ENCODE measurements around the gene MYPN. TPM values are rescaled to one million over a fixed set of nuclear protein-coding genes. Genes with fewer than 3 reads are reported as not detected.
"Not testable (repeated sequence)": the region's sequence is repeated elsewhere in the genome, so short reads cannot be mapped to it uniquely, and the experiment has no call there.

The MYPN gene
- polyA plus RNA-seq, 3 donors = 0.05 to 0.10 TPM; not detected in 1

- no peak for DNase-seq
These were observed 26.1 kb downstream of the MYPN start for GRCh38 chr10:68135362-68135761.

- no peak for DNase-seq
These were observed 26.9 kb downstream of the MYPN start for GRCh38 chr10:68135922-68136792.

DNA sequence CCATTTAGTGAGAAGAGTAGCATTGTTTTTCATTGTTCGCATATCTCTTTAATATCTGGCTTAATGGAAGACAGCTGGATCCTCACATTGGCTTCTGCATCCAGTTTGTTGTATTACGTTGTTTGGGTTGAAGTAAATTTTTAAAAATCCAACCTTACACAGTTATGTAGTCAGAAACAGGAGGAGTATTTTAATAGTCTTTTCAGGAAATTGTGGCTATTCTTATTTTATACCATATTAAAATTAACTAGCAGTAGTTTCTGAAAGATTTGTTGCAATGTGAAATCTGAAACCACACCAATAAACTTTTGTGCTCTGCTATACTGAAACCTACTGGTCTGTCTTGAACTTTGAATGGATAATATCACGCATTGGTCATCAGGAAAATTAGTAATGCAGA, 27.9 kb downstream of the MYPN start:
- DNase-seq = peak; percentile 15

DNA sequence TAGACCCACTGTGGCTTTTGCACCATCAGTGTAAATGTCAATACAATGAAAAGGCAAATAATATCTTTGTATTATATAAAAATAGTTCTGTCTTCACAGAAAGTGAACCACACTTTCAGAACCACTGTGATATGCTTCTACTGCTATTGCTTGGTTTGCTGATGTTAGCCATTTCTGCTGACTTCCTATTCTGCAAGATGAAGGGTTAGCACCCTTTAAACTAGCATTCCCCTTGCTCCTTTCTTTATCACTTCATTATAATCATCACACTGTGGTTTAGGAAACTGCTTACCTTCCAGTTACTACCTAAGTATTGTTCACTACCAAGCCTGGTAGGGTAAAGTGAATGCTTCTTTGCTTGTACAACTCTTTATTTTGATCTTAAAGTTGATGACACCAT, 29.2 kb downstream of the MYPN start:
- no peak for DNase-seq

- peak; percentile 43 for DNase-seq
These were observed 30.4 kb downstream of the MYPN start for GRCh38 chr10:68139448-68140272.

- DNase-seq = no peak
These were observed 33.5 kb downstream of the MYPN start for GRCh38 chr10:68142761-68143160.

GRCh38 chr10:68144709-68145108, 35.4 kb downstream of the MYPN start:
- DNase-seq = no peak

DNA sequence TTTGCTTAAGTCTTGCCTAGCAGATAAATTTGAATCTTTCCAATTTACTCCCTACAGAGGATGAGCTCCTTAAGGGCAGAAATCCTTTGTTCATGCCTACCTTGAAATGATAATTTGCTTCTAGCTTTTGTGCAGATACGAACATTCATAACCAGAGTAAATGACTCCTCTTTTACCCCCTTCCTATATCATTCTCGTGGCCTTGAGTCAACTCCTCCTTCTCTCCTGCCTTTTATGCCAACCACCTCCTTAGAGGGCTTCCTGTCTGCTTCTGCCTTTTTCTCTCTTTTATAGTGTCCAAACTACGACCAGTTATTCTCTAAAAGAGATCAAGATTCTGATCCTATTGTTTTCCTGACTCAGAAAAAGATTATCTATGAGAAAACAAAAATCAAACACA, 36.4 kb downstream of the MYPN start:
- DNase-seq = no peak

- no peak for DNase-seq
These were observed 36.8 kb downstream of the MYPN start for GRCh38 chr10:68146133-68146532.

DNA sequence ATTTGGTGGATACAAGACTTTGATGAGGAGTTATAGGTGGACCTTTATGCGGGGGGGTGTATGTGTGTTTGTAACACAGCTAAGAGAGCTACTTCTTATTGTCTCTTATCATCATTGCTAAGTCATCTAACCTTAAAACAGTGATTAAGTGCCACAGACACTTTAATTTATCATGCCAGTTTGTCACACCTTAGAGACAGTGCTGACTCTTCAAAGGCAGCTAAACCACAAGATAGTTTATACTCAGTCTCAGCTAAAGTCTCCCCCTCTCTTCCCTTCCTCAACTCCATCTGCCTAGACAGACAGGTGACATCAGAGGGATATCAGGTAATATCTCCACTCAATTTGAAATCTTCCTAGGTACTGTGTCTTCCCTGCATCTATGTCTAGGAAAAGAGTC, 42.2 kb downstream of the MYPN start:
- DNase-seq = no peak

DNA sequence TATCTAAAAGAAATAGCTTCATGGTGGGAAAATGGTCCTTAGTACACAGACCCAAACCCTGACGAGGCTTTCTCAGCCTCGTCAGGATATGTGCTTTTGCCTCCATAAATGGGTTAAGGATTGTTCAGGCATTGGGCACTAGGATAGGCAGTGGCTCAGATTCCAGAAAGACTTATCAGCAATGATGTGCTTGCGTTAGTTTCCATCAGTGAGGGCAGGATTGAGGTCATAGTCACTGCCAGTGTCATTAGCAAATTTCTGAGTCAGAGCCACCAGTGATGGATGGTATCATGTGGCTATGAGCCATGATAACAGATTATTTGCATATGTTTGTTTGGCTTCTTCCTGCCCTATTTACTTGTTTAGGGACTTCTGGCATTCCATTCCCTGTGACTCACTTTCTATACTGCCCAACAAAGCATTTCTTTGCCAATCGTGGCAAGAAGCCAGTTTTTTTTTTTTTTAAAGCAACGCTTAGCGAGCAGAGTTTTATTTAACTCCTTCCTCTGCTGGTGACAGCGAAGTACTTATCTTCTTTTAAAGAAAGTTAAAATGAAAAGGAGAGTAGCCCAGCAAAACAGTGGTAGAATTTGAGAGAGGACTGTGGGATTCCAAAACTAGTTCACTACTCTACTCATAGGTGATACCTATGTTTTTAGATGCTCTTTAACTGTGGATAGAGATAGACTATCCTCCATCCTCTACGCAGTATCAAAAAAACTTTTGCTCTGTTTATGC, 44.4 kb downstream of the MYPN start:
- peak; percentile 65 for DNase-seq

DNA sequence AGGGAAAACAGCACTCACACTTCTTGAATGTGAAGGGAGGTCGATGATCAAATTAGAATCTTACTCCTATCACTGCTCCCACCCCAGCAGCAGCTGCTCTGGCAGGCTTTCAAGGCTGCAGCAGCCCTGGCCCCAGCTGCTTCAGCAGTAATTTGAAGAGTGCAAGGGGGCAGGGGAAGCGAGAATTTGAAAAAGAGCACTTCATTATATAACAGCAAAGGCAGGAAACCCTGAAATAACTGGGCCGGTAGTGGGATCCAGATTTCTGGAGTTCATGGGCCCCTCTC, 44.9 kb downstream of the MYPN start:
- peak; percentile 61 for DNase-seq

- no peak for DNase-seq
These were observed 46.4 kb downstream of the MYPN start for GRCh38 chr10:68155615-68156210.

DNA sequence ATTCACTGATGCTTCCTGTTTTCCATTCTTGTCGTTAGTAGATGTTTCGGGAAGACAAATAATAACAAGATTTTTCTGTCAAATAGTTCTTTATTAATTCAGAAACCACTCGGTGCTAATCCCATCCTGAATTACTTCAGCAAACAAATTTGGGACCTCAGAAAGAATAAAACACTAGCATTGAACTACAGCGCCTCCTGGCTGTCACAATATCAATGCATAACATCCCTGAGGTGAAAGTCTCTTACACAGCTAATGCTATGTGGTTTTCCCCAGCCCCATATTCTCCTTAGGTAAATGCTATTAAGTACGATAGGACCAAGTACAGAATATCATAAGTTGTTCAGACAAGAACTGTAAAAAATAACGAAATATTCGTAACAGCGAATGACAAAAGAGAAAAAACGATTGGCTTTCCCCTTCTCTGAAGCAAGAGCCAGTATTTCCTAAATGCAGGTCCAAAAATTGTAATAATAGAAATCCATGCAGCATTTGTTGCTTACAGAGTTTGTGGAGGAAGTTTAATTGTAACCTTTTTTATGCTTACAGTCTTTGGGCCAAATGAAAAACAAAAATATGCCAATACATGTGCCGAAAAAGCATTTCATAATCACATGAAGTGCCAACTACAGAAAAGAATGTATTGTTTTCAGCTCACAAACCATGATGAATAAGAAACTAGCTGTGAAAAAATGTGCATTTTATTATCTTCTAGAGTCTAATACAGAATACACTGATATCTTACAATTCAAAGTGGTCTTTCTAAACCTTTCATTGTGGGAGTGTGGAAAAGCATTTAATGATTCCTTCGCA, 47.3 kb downstream of the MYPN start:
- DNase-seq = peak; percentile 67

DNA sequence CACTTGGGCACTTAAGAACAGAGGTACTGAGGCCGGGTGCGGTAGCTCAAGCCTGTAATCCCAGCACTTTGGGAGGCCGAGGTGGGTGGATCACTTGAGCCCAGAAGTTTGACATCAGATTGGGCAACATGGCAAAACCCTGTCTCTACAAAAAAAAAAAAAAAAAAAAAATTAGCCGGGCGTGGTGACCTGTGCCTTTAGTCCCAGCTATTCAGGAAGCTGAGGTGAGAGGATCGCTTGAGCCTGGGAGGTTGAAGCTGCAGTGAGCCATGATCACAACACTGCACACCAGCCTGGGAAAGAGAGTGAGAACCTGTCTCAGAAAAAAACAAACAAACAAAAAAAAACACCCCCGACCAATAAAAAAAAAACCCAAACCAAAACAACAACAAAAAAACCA, 48.2 kb downstream of the MYPN start:
- not testable (repeated sequence) for DNase-seq

- no peak for DNase-seq
These were observed 48.7 kb downstream of the MYPN start for GRCh38 chr10:68158031-68158430.

DNA sequence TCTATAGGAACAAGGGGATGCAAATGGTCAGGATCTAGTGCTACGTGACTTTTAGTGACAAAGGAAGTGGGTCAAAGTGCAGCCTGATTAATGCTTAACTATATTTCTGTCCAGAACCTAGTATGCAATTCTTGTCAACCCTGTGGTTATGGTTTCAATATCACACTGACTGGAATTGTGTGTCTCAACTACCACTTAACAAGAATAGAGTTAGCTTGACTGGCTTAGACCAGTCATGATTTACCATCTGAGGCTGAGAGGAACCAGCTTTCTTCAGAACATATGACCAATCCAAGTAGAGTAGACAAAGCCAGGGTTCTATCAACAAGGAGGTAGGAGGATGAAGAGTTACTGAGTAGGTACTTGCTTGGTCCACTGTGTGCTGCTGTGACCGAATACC, 54.4 kb downstream of the MYPN start:
- no peak for DNase-seq

DNA sequence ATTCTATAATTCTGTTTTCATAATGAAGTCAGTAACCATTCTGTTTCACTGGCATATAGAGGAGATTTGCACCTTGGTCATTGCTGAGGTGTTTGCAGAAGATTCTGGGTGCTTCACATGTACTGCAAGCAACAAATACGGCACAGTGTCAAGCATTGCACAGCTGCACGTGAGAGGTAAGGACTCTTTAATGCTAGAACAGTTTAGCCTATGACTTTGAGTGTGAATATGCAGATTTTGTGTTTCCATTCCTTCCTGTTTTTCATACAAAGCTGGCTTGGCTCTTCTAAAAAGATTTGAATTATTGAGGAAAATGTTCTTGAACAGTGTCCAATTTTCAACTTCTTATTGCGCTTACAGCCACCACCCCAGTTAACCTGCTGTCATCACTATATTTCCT, 56.4 kb downstream of the MYPN start:
- DNase-seq = no peak

- DNase-seq = no peak
These were observed 57.7 kb downstream of the MYPN start for GRCh38 chr10:68166871-68167585.

DNA sequence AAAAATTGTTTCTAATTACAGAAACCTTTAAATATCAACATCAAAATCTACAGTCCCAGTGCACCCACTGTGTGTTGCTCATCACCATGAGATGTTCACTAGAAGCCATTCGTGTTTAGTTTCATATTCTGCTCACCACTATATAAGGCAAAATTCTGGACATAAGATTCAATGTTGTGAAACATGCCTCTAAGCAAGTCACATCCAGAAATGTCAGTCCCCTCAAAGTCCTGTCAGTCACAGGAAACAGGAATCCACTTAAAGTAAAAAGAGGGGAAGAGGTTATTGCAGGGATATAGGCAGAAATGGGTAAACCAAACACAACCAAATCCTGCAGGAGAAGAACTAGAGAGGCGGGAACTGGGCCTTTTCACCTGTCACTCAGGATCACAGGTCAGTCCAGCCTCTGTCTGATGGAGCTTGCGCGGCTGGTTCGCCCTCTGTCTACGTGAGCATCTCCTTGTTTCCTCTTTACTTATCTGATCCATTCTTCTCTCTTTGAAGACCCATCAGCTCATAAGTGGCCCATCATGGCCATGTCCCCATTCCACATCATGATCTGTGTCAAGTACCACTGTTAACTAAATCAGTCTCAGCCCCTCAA, 58.4 kb downstream of the MYPN start:
- no peak for DNase-seq
